PC-9 (cell line): Measurements from ENCODE around the gene PROKR1.

ENCODE experiments used
- EZH2 ChIP-seq: fragments of 200-600 bp; sonication (generic); IDR thresholded peaks from 2 replicates; pipeline ENCODE4 v1.8.0; 2017; ENCODE audit warnings: antibody characterized with exemption, low read depth
- TF ChIP-seq, protein P1 (sequence below): fragments of 200-600 bp; sonication (generic); conservative IDR thresholded peaks from 2 replicates; pipeline ENCODE4 v1.6.1; 2017; ENCODE audit warnings: mixed run types, antibody characterized with exemption, mild to moderate bottlenecking, moderate library complexity

DNA sequence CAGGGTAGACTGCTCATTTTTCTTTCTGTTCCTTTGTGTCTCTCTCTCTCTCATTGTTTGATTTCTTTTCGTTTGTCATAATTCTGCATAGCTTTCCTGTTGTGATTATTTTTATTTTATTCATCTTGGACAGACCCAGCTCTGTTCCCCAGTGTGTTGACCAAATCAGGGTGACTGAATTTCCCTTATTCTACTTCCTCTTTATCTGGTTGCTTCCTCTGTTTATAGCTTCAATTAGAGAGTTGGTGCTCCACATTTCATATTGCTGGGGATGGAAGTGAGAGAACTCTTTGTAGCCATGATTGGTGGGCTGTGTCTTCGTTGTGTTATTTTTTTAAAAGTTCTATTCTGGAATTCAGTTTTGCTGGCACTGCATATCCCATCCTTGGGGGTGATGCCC, 19.1 kb downstream of the PROKR1 start:
- no peak for TF ChIP-seq EZH2
- TF ChIP-seq, protein P1, sequence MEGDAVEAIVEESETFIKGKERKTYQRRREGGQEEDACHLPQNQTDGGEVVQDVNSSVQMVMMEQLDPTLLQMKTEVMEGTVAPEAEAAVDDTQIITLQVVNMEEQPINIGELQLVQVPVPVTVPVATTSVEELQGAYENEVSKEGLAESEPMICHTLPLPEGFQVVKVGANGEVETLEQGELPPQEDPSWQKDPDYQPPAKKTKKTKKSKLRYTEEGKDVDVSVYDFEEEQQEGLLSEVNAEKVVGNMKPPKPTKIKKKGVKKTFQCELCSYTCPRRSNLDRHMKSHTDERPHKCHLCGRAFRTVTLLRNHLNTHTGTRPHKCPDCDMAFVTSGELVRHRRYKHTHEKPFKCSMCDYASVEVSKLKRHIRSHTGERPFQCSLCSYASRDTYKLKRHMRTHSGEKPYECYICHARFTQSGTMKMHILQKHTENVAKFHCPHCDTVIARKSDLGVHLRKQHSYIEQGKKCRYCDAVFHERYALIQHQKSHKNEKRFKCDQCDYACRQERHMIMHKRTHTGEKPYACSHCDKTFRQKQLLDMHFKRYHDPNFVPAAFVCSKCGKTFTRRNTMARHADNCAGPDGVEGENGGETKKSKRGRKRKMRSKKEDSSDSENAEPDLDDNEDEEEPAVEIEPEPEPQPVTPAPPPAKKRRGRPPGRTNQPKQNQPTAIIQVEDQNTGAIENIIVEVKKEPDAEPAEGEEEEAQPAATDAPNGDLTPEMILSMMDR: no peak
